Right lobe of liver (tissue), 6 donors: Measurements from ENCODE around the gene RDH5. TPM values are rescaled to one million over a fixed set of nuclear protein-coding genes. Genes with fewer than 3 reads are reported as not detected.

Source experiments
- ATAC-seq, 4 donors: fragments of 200-7000 bp; cut with Tn5 transposase; one replicate each; pipeline ENCODE4 v1.9.1; 2020; ENCODE audit warnings: mild to moderate bottlenecking in 4 of 4, moderate library complexity in 4 of 4
- DNase-seq, 3 donors: peaks; one replicate each; pipeline ENCODE4 v3.0.0-alpha.2; 2020
- H3K27ac ChIP-seq, 3 donors: fragments of 200-600 bp; one replicate each; pipeline ENCODE4 v1.8.0; 2022
- H3K27me3 ChIP-seq, 2 donors: fragments of 200-600 bp; one replicate each; pipeline ENCODE4 v1.8.0; 2022
- H3K36me3 ChIP-seq, 4 donors: fragments of 200-600 bp; sonication (generic) in 1 of 4; one replicate each; pipeline versions ENCODE4 v1.5.1 to v1.8.0; 2017 to 2022; ENCODE audit warnings: control low read depth in 1 of 4
- H3K4me1 ChIP-seq, 4 donors: fragments of 200-600 bp; sonication (generic) in 1 of 4; one replicate each; pipeline versions ENCODE4 v1.5.1 to v1.8.0; 2017 to 2022; ENCODE audit warnings: control low read depth in 1 of 4
- H3K4me3 ChIP-seq, 3 donors: fragments of 200-600 bp; one replicate each; pipeline ENCODE4 v1.8.0; 2022
- H3K9me3 ChIP-seq, 4 donors: fragments of 200-600 bp; sonication (generic) in 1 of 4; one replicate each; pipeline versions ENCODE4 v1.5.1 to v1.8.0; 2017 to 2022; ENCODE audit warnings: control low read depth in 1 of 4
- POLR2A ChIP-seq: fragments of 450-650 bp; IDR thresholded peaks from one replicate; pipeline ENCODE4 v1.6.1; 2017; ENCODE audit warnings: antibody characterized with exemption, mild to moderate bottlenecking
- WGBS: methylation state at CpG from one replicate; pipeline ENCODE4 v1.1.6; 2018; ENCODE audit warnings: low coverage, low lambda C conversion rate; ENCODE audit not compliant: insufficient coverage; ENCODE audit errors: missing lambda C conversion rate; 5-methylcytosine and 5-hydroxymethylcytosine counted together
- intact Hi-C, 2 donors: fragments of 100-400 bp; cut with DNase I; formaldehyde crosslinking; loops; one replicate each; pipeline versions ENCODE4 v1.11.2 to v1.14.1; 2022
- total RNA-seq, 6 experiments: library from RNA; depleted of rRNA in 2 of 6; stranded (reverse); fragments of >200 nt in 2 of 6; fragmentation: NEBNext Ultra II Directional in 3 of 6; extraction: Animal tissue kit (Norgen Biotek cat#: 25700) in 3 of 6; gene quantifications; one replicate each; pipeline versions ENCODE4 v1.1.0 to v1.2.4, GENCODE V29; 2016 to 2023
- TF ChIP-seq, protein P1 (sequence below), 4 donors: fragments of 200-600 bp in 3 of 4; fragments of 450-650 bp in 1 of 4; IDR thresholded peaks; one replicate each; pipeline versions ENCODE4 v1.5.1 to v1.8.0; 2016 to 2022; ENCODE audit warnings: antibody characterized with exemption in 4 of 4, mild to moderate bottlenecking in 2 of 4
- donor health status: DM: no; HTN: yes; CAD: no.
- donor health status: DM: no; HTN: no; CAD: no.
- donor health status: DM: no; HTN: no; CAD: no.
- donor health status: DM: no; HTN: yes; CAD: no.
- donor health status: DM: no; HTN: yes; CAD: no.

Gene RDH5
- total RNA-seq, 6 experiments from 2014 or later: 26.3 to 52.5 (median 43.0) TPM

GRCh38 chr12:55717011-55718007 is 2.9 kb upstream of the RDH5 start:
- no peak for TF ChIP-seq POLR2A
- TF ChIP-seq, protein P1, sequence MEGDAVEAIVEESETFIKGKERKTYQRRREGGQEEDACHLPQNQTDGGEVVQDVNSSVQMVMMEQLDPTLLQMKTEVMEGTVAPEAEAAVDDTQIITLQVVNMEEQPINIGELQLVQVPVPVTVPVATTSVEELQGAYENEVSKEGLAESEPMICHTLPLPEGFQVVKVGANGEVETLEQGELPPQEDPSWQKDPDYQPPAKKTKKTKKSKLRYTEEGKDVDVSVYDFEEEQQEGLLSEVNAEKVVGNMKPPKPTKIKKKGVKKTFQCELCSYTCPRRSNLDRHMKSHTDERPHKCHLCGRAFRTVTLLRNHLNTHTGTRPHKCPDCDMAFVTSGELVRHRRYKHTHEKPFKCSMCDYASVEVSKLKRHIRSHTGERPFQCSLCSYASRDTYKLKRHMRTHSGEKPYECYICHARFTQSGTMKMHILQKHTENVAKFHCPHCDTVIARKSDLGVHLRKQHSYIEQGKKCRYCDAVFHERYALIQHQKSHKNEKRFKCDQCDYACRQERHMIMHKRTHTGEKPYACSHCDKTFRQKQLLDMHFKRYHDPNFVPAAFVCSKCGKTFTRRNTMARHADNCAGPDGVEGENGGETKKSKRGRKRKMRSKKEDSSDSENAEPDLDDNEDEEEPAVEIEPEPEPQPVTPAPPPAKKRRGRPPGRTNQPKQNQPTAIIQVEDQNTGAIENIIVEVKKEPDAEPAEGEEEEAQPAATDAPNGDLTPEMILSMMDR (IDR thresholded peaks at IDR 0.05): no peak
- ATAC-seq (no peak), DNase-seq (peak in 1 of 3 donors; percentile 47)
- Histone ChIP-seq H3K36me3 (no peaks in the 10 kb centered on the region), H3K4me3 (peak overlapping the region; percentile 76 to 86 (median 82)), H3K27ac (peak overlapping the region in 1 of 3 donors; percentile 96), H3K4me1 (peaks cover 0 to 58% (median 14%) of the 10 kb centered on the region in 4 donors), H3K27me3 (no peaks in the 10 kb centered on the region), H3K9me3 (no peaks in the 10 kb centered on the region)
- WGBS: 55% methylated on average over 6 of the region's 8 CpGs
- intact Hi-C loops: no loop called here

DNA sequence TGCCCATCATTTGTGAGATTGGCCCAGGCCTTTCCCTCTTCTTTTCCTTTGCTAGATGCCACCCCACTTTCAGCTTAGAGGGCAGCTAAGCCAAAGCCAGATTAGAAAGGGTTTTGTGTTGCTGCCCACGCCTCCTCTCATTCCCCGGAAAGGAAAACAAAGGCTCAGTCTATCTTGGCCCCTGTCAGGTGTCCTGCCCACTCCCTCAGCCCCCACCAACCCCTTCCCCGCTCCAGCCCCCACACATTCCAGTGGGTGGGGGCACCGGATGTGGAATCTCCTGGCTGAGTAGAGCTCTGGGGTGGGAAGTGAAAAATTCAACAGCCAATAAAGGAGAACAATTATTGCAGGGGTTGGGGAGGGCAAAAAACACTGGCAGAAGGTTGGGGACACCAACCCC is 2.2 kb upstream of the RDH5 start:
- no peak for TF ChIP-seq POLR2A
- TF ChIP-seq, protein P1 (IDR thresholded peaks at IDR 0.05): no peak
- H3K4me3 ChIP-seq: no peak overlapping the region
- whole genome bisulfite sequencing: 55% methylated on average over 4 of the region's 4 CpGs
- H3K27me3 ChIP-seq: no peaks in the 10 kb centered on the region
- H3K27ac ChIP-seq: no peak overlapping the region
- peaks cover 0 to 57% (median 14%) of the 10 kb centered on the region in 4 donors for H3K4me1 ChIP-seq
- H3K9me3 ChIP-seq: no peaks in the 10 kb centered on the region
- no peaks in the 10 kb centered on the region for H3K36me3 ChIP-seq
- intact Hi-C loops: no loop called here
- peak in 1 of 3 donors; percentile 32 for DNase-seq
- ATAC-seq: no peak

- intact Hi-C loops: no loop called here
- TF ChIP-seq POLR2A: no peak
- TF ChIP-seq, protein P1 (IDR thresholded peaks at IDR 0.05): no peak
- Histone ChIP-seq H3K27me3 (no peaks in the 10 kb centered on the region), H3K27ac (peak overlapping the region in 1 of 3 donors; percentile 75), H3K36me3 (peaks cover 0 to 1% (median under 1%) of the 10 kb centered on the region in 4 donors), H3K4me3 (no peak overlapping the region), H3K4me1 (peaks cover 0 to 58% (median 14%) of the 10 kb centered on the region in 4 donors), H3K9me3 (no peaks in the 10 kb centered on the region)
- no peak for ATAC-seq
- no peak for DNase-seq
- WGBS: 77% methylated on average over 3 of the region's 4 CpGs
Measured at GRCh38 chr12:55718624-55719275, 1.4 kb upstream of the RDH5 start.

DNA sequence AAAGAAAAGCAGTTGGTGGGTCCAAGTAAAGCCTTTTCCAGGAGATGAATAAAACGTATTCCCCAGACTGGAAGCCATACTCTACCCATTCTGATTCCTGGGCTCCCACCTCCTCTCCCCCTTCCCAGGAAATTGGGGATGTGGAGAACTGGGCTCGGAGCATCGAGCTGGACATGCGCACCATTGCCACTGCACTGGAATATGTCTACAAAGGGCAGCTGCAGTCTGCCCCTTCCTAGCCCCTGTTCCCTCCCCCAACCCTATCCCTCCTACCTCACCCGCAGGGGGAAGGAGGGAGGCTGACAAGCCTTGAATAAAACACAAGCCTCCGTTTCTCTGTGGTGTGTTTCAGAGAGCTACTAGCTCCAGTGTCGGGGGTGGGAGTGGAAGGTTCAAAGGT is 822 bp upstream of the RDH5 start:
- H3K9me3 ChIP-seq: no peaks in the 10 kb centered on the region
- H3K27ac ChIP-seq: peak overlapping the region; percentile 73 to 80 (median 75)
- DNase-seq (no peak), ATAC-seq (no peak)
- peaks cover 0 to 7% (median 2%) of the 10 kb centered on the region in 4 donors for H3K36me3 ChIP-seq
- intact Hi-C loops: no loop called here
- TF ChIP-seq, protein P1 (IDR thresholded peaks at IDR 0.05): no peak
- TF ChIP-seq POLR2A: no peak
- H3K27me3 ChIP-seq: no peaks in the 10 kb centered on the region
- no peak overlapping the region for H3K4me3 ChIP-seq
- H3K4me1 ChIP-seq: peaks cover 0 to 63% (median 14%) of the 10 kb centered on the region in 4 donors
- 44% methylated on average over 3 of the region's 7 CpGs for WGBS
